HG03565 (cell line): Measurements from ENCODE around the gene RAB44.

Experiments used
- ATAC-seq: cut with Tn5 transposase; IDR thresholded peaks from one replicate; pipeline ENCODE4 v1.9.1; 2021; ENCODE audit warnings: mild to moderate bottlenecking, moderate library complexity; ENCODE audit not compliant: unreplicated experiment

Gene RAB44

DNA sequence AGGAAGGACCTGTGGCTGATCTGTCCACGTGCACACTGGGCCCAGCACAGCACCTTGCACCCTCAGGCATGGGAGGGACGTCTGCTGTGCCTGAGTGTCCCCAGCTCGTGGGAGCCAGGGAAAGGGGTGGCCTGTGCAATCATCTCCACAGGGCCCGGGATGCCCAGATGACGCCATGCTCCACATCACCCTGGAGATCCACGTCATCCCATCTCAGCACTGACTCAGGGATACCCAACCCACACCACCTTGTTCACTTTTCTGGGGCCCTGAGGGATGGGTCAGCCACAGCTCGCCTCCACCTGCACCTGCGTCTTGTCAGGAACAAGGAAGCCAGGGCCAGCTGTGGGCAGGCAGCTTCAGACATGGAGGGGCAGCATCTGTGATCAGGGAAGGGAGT lies 48.2 kb downstream of the RAB44 start:
- no peak for ATAC-seq

DNA sequence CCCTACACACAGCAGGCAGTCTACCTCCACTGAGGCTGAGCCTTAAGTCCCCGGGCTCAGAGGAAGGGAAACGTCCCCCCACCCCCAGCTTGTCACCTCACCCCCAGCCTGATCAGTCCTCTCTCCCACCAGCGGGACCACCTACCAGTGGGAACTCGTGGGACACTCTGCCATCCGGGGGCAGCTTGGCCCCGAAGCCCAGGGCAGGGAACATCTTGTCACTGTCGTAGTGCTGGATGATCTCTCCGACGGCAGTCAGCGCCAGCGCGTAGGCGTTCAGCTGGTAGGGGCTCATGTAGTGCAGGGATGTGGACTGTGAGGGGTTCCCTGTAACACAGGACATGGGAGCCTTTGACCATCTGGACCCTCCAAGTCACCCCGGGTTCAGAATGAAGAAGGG lies 48.6 kb downstream of the RAB44 start:
- no peak for ATAC-seq

DNA sequence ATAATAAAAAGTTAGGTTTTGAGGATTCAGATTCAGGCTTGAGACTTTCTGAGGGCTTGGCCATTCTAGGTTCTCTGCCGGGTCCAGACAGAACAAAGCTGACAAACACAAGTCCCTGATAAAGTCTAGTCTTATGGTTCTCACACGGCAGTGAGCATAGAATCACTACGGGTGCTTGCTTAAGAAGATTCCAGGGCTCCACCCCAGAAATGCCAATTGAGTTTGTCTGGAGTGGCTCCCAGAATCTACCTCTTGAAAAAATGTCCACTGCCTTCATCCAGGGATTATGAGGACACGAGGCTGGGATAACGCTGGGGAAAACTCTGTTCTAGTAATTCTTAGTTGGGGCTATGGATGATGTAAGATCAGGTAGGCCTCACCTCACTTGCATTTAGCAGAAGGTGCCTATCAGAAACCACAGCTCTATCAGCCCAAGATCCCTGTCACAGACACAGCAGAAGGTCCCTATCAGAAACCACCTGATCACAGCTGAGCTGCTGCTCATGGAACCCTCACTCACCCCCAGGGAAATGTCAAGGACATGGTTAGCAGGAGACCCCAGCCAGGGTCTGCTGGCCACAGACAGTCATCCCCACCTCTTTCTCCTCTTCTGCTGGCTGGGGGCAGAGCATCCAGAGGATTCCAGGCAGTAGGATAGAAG lies 52.3 kb downstream of the RAB44 start:
- no peak for ATAC-seq

DNA sequence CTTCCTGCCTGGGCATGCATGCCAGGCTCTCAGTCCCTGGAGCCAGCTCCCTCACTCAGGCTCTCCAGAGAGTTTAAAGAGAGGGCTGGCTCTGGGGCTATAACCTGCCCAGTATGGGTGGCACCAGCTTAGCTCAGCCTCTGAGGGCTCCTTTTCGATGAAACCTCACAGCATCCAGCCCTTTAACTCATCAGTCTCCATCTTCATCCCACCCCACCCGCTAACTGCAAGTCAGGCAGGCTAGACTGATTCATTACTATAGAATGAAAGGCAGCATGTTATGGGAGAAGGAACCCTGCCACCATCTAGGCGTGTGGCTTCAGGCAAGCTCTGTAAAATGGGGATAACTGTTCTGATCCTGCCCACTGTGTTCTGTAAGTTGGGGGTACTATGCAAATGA lies 53.5 kb downstream of the RAB44 start:
- no peak for ATAC-seq

DNA sequence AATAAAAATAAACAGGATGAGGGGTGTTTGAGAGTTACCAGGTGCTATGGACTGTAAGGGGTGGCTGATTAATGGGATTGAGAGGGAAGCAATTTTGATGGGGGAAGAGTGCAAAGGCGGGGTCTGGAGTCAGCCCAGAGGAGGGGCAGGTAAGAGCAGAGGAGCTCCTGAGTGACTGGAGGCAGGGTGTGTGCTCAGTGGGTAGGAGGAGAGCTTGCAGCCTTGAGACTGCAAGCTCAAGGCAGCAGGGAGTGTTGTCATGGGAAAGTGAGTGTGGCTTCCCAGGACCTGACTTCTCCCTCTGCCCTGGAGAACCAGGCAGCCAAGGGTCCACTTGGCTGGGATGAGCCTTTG lies 54.2 kb downstream of the RAB44 start:
- no peak for ATAC-seq

DNA sequence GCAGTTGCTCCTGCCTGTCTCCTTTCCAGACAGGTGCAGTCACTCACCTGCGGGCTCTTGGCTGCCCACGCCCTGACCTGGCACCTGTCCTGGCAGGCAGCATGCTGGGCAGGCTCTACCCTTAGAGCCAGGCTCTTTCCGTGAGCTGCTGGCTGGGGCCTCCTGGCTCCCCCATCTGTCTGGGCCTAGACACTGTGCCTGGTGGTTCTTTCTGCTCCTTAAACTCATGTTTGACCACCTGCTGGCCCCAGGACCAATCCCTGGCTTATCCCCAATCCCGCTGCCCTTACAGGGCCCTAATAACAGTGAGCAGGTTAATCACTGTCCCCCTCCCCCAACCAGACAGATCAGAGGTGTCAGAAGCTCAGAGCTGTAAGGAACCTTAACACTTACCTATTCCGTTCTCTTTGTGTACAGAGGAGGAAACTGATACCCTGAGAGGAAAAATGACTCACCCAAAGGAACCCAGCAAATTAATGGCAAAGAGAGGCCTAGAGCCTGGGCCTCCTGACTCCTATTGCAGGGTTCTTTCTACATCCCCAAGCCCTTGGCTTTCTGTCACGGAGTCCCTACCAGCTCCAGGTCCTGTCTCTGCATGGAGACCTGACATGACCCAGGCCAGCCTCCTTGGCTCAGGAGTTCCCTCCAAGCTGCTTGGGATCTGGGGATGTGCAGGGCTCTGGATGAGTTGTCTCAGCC lies 54.7 kb downstream of the RAB44 start:
- no peak for ATAC-seq

DNA sequence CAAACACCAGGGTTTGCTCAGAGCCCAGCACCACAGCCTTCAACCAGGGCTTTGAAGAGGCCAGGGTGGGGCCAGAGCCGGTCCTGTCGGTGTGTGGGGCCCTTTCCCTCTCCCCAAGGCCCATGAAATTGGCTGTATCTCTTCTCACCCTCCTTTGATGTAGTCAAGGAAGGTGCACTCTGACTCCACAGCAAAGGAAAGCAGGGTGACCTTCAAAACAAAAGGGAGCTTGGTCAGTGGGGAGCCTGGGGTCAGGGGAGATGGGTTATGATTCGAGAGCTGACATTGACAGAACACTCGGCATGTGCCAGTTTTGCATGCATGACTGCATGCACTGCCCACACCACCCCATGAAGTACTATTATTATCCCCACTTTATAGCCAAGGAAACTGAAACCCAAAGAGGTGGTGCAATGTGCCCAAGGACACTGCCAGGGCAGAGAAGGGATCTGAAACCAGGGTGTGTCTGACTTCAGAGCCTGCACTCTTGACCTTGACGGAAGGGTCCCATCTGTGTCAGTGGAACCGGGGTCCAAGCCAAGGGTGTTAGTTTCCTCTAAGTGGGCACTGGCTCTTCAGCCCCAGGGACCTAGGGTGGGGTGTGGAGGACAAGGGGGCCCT lies 55.4 kb downstream of the RAB44 start:
- ATAC-seq, result no peak

DNA sequence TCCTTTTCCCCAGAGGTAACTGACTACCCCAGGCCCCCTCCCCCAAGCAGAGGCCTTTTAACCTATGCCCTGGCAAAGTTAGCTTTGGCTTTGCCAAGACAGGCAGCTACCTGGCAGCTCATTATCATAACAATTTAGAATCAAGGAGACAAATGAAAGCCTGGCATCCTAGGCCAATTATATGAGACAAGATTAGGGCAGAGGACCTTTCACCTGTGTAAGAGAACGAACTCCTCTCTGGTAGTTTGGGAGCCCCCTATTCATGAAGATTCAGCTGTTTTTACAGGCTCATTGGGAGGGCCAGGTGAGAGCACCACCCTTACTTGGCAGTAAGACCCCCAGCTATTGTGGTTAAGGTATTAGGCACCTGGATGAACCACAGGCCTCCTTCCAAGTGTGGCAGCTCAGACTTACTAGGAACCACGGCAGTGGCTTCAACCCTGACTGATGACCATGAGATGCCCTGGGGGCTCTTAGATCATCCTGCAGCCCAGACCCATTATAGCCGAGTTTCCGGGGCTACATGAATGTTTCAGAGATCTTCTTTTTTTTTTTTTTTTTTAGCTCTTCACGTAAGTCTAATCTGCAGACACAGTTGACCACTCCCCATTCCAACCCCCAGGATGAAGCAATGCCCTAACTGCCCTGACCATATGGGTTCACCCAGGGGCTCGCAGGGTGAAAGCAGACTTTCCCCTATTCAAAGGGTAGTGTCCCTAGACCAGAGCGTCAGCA lies 56.2 kb downstream of the RAB44 start:
- ATAC-seq, result no peak

DNA sequence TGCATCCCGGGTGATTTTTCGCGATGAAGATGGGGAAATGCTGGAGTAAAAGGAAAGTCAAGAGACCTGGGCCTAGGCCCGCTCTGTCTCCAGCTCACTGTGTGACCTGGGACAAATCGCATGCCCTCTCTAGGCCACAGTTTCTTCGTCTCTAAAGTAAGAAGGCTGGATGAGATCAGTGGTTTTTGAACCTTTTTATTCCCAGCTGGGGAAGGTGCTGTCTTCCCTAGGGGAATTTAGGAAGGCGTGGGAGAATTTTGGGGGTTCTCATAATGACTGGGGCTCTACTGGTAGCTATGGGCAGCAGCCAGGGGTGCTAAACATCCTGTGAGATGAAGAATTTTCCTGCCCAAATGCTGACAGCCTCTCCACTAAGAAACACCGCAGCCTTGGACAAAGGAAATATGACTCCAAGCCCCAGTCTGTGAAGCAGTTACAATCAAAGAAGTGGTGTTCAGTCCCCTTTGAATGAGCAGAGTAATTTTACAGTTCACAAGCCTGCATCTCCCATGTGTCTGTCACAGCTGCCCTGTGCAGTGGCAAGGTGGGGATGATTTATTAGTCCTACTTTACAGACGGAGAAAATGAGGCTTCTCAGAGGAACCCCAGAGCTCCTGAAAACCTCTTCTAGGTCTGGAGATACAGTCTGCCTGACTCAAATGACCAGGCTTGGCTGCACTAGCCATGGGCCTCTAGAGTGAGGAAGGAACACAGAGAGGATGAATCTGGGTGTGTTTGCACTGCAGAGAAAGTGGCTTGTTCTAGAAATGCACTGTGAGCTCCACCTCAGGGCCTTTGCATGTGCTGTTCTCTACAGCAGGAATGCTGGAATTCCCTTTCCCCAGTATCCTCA lies 57.2 kb downstream of the RAB44 start:
- ATAC-seq, result no peak

DNA sequence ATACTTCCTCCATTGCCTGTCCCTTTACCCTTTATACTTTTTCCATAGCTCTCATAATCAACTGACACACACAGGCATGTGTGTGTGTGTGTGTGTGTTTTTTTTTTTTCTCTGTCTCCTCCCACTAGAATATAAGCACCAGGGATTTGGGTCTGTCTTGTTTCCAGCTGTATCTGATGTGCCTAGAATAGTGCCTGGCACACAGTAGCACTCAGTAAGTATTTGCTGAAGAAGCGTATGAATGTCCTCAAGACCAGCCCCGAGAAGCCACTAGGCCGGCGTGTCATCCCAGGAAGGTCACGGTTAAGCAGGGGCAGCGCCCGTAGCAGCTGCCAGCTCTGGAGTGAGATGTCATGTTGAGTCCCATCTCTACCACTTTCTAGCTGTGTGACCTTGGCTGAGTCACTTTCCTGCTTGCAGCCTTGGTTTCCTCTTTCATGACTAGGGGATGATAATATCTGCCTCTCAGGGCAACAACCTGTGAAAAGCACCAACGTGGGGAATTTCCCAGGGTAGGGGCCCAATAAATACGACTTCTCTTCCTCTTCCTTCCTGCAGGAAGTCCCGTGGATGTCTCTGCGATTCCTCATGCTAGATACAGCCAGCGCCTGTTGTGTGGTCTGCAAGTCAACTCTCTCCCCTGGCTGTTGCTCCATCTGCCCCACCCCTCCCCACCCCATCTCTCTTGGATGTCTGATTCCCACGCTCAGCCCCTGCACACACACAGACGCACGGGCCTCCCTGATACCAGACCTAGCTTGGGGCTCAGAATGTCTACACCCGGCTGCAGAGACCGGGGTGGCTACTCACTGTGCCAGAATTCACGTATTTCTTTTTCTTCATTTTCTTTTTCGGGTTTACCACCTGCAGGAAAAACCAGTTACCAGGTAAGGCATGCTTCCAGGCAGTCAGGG lies 58.1 kb downstream of the RAB44 start:
- peak; percentile 37 for ATAC-seq

DNA sequence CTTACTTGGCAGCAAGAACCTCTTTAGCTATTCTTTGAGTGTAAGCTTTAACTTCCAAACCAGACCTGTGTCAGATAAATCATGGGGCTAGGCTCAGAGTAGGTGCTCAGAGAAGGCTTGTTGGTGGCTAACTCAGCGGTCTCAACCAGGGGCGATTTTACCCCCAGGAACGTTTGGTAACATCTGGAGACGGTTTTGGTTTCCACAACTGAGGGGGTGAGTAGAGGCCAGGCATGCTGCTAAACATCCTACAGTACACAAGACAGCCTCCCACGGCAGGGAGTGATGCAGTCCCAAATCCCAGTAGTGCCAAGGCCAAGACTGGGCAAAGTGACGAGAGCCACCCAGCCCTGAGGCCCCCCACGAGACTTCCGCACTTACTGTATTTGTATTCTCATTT lies 59.2 kb downstream of the RAB44 start:
- ATAC-seq, result no peak

DNA sequence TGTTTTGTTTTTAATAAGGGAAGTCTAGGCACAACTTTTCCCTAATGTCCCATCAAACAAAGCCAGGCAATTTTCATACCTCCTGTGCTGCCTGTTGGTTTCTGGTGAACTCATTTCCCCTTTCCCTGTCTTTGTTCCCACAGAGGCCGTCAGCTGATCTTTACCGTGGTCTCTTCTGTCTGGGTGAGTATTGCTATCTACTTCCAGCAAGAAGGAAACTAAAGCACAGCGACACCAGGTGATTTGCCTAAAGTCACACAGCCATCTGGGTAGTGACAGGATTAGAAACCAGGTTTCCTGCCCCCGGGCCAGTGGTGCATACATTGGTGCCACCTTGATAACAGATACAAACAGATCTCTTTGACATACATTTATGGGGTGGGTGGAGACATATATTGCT lies 59.6 kb downstream of the RAB44 start:
- no peak for ATAC-seq

DNA sequence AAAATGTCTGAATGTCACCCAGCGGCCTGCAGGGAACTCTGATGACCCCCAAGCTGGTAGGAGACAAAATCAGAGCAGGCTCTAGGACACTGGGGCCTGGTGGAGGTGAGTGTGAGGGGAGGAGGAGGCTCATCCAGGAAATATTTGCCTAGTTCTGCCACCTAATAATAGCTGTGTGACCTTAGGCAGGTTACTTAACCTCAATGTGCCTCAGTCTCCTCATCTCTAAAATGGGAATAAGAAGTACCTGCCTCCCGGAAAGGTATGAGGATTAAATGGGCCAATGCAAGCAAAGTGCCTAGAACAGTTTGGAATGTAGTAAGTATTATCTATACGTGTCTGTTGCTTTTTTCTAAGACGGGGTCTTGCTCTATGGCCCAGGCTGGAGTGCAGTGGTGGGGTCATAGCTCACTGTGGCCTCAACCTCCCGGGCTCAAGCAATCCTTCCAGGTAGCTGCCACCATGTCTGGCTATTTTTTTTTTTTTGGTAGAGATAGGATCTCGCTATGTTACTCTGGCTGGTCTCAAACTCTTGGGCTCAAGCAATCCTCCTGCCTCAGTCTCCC lies 60.4 kb downstream of the RAB44 start:
- no peak for ATAC-seq

DNA sequence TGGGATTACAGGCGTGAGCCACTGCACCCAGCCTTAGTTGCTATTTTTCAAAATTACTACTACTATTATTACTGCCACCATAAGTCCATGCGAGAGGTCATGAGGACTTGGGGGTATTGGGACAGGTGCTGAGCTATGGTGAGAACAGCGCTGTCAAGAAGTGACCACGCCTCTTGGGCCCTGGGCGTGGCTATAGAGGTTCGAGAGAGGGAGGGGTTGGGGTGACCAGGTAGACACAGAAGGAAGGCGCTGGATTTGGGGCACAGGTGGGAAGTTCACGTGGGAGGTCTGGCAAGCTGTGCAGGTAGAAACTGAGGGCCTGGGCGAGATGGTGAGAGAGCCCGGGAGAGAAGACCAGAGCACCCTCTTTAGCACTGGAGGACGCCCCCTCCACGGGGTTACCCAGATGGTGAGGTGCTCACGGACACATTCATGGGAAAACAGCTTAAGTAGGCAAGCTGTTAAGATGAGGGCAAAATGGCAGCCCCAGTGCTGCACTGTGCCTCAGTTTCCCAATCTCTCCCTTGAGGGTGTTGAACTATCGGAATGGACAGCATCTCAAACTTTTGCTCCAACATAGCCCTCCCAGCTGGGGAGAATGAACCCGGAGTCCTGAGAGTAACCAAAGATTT lies 61.0 kb downstream of the RAB44 start:
- ATAC-seq, result no peak

DNA sequence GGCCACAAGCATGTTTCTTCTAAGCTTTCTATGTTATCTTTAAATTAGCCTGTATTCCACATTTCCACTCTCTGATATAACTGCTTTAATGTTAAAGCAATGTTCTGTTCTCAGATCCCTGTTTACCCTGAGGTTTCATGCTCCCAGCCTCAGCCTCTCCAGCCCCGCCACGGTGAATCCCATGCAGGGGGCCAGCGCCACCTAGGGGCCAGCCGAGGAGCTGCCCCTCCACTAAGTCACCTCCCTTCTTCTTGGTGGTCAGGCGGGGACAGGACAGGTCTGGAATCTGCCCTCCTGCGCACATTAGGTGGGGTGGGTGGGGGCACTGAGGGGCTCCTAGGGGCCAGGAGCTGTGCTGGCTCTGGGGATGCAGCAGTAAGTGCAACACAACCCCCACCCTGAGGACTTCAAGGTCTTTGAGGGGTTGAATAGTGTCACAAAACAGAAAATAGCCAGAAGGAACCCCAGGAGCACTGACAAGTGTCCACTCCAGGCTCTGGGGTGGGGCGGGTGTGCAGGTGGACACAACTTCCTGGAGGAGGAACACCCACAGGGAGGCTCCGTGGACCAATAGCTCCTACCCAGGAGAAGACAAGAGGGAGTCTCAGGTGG lies 61.6 kb downstream of the RAB44 start:
- ATAC-seq, result peak; percentile 40

DNA sequence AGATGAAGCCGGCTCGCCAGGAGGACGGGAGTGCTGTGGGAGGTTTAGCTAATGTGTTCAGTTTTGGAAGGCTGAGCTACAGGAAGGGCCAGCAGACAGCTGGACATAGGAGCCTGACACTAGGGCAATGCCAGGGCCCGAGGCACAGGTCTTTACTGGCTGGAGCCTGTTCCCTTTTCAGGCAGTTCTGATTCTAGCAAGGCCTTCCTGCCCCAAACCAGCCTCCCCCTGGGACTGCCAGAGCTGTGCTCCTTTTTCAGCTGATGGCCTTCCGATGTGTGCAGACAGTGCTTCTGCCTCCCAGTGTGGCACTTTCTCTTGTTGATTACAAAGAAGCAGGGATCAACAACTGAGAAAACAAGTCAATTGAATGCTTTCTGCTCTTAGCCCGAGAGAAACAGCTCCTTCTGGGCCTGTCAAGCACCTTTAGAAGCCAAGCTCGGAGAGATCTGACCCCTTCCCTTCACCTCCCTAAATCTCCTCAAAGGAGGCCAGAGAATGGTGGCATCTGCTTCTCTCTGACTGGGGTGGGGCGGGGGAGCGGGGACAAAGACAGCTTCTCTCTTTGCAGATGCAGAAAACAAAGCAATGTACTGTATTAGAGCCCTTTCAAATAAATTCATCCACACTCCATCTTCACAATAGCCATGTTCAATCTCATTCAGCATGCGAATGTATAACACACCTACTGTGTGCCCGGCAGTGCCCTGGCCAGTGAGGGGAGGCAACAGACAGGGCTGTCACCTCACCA lies 63.2 kb downstream of the RAB44 start:
- ATAC-seq, result no peak

DNA sequence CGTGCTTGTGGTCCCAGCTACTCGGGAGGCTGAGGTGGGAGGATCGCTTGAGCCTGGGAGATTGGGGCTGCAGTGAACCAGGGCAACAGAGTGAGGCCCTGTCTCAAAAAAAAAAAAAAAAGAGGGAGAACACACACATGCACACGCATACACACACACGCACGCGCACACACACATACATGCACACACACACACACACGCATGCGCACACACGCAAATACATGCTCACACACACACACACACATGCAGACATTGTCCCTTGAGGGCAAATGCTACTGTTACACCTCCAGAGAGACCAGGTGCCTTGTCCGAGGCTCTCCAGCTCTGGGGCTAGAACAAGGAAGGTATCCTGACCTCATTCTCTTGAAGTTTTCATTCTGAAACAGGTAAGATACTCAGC lies 64.5 kb downstream of the RAB44 start:
- ATAC-seq, result no peak

DNA sequence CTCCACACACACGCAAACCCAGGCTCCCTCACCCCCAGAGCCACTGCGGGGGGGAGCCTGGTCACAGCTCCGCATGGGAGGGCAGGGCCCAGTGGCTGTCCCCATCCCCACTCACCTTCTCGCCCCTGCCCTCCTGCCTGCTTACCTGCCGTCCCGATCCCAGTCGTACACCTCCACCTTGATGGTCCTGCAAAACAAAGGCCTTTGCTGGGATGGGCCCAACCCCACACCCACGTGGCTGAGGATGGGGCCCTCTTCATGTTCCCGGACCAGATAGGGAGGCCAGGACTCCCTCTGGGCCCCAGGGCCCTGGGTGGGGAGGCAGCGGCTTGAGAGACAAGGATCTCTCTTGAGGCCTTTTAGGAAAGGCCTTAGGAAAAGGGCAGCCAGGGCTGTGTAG lies 67.6 kb downstream of the RAB44 start:
- no peak for ATAC-seq
